ENCODE measurements around the gene ASNS.

Gene ASNS

GRCh38 chr7:97842772-97843345, 29.3 kb downstream of the ASNS start:
- DNase-seq (ENCODE audit: low spot score) = no peak

GRCh38 chr7:97842006-97842405, 30.2 kb downstream of the ASNS start:
- DNase-seq (ENCODE audit: low spot score) = no peak

- peak; percentile 51 for DNase-seq (ENCODE audit: low spot score)
These were observed 36.7 kb downstream of the ASNS start for GRCh38 chr7:97835296-97836138.

- DNase-seq (ENCODE audit: low spot score) = no peak
These were observed 53.0 kb downstream of the ASNS start for GRCh38 chr7:97819161-97819560.

GRCh38 chr7:97818066-97818663, 54.0 kb downstream of the ASNS start:
- DNase-seq (ENCODE audit: low spot score) = no peak
